Testis (tissue), 2 donors: ENCODE results near the gene CTIF.

Source experiments
- CTCF ChIP-seq, 3 experiments: fragments of 450-650 bp in 2 of 3; fragments of 200-600 bp in 1 of 3; sonication (generic) in 1 of 3; IDR thresholded peaks; one replicate each; pipeline ENCODE4 v1.5.1; 2016 to 2019; ENCODE audit warnings: antibody characterized with exemption in 3 of 3, mild to moderate bottlenecking in 2 of 3, moderate library complexity in 1 of 3
- POLR2A ChIP-seq: fragments of 450-650 bp; IDR thresholded peaks from one replicate; pipeline ENCODE4 v1.6.1; 2017; ENCODE audit warnings: antibody characterized with exemption, mild to moderate bottlenecking, moderate library complexity

GRCh38 chr18:48536516-48536915 lies 2.3 kb upstream of the CTIF start:
- no peak for TF ChIP-seq CTCF (IDR thresholded peaks at IDR 0.05)
- TF ChIP-seq POLR2A, result no peak
